NCI-H446 treated with DMSO at 0.1 percent for 48 hours (cell line): ENCODE measurements around the gene TNFRSF18.

Experiments used
- DNase-seq: peaks from one replicate; lab custom pipeline; 2025; lab: John Stamatoyannopoulos, UW

TNFRSF18 gene

DNA sequence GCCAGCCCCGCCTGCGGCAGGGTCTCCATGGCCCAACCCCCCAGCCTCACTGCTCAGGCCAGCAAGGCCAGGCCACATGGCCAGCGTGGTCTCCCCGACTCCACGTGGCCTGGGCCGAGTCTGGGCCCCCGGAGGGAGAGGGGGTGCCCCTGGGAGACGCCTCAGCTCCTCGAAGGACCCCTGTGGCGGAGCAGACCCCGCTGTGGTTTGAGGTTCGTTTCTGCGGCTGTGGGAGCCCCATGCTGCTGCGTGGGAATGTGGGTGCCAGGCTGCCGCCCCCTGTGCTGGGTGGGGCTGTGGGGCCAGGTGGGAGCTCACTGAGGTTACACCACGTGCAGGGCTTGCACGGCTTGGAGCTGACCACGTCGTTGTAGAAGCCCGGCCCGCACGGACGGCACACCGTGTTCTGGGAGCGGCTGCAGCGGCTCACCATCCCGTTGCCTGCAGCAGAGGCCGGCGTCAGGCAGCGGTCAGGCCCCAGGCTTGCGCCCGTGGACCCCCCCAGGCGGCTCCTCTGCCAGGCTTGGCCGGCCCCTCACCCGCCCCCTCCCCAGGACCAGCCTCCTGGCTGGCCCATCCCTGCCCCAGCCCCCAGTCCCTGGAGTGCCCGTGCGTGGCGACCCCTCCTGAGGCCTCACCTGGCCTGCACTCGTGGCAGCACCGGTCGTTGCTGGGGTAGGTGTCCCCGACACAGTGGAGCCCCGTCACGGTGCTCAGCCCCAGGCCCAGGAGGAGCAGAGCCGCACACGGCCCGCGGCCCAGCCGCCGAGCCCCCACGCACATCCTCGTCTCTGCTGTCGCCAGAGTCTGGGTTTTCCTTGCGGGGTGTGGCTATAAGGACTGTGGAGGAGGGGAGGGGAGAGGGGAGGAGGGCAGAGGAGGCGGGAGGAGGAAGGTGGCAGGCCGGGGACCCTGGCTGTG, 7.2 kb upstream of the TNFRSF18 start, which contains the start of gene TNFRSF4:
Gene TNFRSF4, minus strand, starts transcription at position 809 of the 921 bp plus-strand sequence. Its CDS starts 26 bp downstream, at position 783.
- no peak for DNase-seq

DNA sequence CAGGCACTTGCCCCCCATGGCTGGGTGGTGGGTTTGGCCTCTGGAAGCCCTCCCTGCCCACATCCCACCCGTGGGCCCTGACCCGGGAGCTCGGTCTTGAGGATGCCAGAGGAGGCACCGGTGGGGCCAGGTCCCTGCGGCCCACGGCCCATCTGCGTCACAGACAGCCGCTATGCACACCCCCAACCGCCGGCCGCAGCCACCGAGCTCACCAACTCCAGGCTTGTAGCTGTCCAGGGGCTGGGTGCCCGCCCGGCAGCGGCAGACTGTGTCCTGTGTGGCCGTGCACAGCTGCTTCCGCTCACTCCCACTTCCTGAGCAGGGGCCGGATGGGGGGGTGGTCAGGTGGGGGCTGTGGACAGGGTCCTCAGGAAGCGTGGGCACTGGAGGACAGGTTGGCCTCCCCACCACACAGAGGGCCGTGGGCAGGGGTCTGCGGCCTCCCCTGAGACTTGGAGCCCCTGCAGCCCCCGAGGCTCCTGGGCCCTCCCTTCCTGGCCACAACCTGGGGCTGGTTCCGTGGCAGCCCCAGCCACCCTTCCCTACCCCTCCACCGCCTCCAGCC, 6.5 kb upstream of the TNFRSF18 start:
- no peak for DNase-seq

DNA sequence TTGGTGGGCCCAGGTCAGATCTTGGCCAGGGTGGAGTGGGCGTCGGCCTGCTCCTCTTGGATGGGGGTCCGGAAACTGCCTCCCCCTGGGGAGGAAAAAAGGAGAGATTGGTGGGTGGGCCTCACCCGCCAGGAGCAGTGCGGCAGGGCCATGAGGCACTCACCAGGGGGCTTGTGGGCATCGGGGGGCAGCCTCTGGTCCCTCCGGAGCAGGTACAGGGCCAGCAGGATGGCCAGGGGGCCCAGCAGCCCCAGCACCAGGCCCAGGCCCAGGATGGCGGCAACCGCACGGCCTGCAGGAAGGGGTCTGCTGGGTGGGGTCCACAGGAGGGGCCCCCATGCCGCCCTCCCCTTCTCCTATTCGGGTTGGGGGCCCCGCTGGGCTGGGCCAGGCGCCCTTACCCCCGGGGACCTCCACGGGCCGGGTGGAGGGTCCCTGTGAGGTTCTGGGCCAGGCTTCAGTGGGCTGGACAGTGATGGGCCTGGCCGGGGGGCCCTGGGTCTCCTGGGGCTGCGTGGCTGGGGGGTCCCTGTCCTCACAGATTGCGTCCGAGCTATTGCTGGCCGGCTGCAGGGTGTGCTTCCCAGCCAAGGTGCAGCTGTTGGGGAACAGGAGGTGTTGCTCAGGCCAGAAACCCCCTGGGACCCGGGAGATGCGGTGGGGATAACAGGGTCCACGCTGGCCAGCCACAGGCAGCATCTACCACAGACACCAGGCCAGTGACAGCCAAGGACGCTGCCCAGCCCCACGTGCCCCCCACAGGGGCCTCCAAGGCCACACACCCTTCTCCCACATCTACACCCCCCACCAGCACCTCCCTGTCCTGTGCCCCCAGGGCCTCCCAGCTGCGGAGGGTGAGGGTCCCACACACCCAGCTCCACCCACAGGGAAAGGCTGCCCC, 5.4 kb upstream of the TNFRSF18 start:
- no peak for DNase-seq

DNA sequence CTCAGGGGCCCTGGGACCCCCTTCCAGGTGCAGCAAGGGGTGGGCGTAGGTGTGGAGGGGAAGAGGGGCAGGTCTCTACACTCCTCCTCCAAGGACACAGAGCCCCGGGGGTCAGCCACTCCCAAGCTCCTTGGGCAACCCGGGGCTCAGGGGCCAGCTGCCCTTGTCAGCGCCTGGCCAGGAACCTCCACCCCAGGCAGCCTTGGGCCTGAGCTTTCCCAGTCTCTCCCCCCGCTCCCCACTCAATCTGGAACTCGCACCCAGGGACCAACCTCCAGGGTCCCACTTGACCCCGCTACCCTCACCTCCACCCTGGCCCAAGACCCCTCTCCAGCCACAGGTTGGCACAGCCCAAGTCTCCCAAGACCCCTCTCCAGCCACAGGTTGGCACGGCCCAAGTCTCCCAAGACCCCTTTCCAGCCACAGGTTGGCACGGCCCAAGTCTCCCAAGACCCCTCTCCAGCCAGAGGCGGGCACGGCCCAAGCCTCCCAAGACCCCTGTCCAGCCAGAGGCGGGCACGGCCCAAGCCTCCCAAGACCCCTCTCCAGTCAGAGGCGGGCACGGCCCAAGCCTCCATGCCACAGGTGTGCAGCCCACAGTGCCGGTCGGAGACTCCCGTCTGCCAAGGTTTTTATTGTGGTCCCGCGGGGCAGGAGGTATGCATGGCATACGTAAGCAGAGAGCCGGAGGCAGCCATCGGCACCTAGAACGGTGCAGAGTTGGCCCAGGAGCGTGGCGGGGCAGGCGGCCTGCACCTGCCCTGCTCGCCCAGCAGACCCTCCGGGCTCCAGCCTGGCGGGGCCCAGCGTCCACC, 4.5 kb upstream of the TNFRSF18 start:
- no peak for DNase-seq

DNA sequence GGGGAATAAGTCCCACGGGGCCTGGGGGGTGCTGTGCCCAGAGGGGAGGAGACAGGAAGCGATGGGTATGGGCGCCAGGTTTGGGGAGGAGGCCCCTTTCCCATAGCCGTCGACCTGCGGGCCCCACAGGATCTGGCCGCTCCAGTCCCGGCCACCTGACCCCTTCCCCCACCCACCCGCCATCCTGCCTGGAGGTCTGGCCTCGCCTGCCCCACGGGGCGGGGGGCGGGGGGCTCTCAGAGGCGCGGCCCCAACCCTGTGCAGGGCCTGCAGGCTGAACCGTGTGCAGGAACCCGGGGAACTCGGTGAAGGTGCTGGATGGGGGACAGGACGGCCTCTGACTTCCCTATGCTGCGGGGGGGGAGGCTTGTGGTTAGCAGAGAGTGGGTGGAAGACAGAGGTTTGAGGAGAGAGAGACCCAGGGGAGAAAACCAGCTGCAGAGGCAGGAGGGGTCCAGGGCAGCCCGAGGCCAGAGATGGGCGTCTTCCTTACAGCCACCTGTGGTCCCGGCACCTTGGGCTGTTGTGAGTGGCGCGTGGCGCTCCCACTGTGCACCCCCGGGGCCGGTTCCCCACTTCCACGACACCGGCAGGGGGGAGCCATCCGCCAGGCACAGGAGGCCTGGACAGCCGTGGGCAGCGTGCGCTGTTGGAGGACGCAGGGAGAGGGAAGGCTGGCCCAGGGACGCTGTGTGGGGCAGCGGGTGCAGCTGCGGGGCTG, 2.5 kb upstream of the TNFRSF18 start:
- no peak for DNase-seq

DNA sequence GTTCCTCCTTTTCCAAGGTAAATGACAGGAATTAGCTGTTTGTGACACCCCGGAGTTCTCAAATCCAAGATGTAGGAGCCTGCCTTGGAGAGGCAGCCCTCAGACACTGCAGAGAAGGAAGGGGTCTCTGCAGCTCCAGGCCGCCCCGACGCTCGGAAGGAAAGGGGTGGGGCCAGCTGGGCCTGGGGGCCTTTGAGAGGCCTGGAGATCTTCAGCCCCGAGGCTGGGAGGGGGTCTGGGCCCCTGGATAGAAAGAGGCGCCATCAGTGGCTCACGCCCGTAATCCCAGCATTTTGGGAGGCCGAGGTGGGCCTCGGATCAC, 1.1 kb upstream of the TNFRSF18 start:
- no peak for DNase-seq

DNA sequence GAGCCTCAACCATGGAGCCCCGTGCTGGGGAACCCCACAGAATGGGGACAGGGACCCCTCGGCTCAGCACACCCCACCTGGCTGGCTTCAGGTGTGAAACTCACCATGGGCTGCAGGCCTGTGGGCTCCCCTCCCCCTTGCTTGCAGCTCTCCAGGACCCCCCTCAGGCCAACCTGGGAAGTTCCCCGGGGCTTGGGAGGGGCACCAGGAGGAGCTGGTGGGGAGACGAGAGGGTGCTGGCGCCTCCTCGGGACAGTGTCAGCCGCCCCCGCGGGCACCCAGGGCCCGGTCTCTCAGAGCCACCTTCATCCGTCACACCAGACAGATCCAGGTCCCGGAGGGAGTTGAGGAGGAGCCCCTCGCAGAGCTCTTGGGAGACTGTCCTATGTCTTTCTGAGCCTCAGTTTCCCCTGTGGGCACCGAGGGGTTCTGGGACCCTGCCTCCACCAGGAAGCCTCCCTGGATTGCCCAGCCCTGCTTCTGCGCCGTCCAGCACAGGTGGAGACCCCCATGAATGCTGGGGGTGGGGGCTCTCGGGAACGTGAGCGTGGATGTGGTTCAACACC, 657 bp upstream of the TNFRSF18 start:
- DNase-seq: no peak

DNA sequence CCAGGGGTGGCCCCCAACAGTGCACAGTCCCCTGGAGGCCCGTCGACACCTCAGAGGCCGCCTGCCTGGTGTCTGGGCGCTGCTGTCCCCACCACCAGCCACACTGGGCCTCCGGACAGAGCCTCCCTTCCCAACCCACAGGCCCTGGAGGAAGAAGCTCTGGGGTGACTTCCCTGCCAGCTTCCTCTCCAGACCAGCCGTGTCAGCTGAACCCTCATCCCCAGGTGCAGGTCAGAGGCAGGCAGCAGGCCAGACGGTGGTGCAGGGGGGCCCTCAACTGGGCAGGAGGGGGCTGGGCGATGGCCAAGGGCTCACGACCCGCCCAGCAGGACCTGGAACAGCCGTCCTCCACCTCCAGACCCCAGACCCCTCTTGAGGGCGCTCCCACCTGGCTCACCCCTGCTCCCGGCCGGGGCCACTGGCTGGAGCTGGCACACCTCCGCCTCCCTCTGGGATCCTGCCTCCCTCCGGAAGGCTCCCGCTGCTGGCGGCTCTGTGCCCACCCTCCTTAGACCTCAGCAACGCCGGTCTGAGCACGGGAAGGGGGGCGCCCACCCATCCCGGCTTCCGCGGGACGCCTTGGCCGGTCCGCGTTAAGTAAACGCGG, 520 bp downstream of the TNFRSF18 start:
- DNase-seq: no peak

DNA sequence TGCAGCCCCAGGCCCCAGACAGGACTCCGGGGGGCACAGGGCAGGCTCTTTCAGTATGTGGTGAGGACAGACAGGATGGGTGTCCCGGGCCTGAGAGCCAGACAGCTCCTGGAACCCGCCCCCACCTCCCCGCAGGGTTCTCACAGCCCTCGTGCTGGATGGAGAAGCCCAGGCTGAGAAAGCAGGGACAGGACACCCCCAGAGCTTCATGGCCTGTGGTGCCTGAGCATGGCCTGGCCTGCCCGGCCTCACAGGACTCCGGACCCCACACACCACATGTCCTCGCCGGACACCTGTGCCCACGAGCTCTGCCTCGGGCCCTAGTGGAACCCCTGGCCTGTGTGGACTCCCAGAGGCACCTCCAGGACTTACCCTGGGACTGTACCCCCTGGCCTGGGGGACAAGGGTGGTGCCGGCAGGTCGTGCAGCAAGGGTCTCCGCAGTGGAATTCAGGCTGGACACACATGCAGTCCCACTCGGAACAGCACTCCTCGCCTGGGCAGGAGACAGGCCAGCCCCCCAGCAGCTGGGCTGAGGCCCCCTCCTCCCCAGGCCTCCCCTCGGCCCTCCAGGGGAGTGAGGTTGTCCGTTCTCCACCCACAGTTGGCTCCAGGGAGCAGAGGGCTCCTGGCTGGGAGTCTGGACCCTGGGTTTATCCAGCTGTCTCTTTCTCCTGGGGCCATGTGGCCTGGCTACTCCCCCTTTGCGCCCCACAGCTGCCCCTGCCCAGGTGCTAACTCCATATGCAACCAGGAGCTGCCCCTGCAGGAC, 1.2 kb downstream of the TNFRSF18 start:
- DNase-seq: no peak

DNA sequence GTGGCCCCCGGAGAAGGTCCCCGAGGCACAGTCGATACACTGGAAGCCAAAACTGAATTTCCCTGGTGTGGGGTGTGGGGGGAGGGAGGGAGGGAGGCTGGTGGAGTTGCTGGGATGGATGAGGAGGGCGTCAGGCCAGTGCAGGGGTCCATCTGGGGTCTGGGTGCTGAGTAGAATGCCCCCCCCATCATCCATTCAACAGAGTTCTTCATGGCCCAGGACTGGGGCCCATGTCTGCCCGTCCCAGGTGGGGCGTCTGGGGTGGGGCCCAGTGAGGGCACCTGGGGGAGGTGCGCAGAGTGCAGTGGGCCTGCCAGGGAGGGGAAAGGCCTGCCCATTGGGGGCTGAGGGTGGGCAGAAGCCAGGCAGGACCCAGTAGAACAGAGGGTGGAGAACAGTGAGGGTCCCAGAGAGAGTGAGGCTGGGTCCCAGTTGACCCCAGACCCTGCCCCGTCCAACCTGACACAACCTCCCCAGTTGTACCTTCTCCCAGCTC, 1.9 kb downstream of the TNFRSF18 start:
- DNase-seq: no peak

DNA sequence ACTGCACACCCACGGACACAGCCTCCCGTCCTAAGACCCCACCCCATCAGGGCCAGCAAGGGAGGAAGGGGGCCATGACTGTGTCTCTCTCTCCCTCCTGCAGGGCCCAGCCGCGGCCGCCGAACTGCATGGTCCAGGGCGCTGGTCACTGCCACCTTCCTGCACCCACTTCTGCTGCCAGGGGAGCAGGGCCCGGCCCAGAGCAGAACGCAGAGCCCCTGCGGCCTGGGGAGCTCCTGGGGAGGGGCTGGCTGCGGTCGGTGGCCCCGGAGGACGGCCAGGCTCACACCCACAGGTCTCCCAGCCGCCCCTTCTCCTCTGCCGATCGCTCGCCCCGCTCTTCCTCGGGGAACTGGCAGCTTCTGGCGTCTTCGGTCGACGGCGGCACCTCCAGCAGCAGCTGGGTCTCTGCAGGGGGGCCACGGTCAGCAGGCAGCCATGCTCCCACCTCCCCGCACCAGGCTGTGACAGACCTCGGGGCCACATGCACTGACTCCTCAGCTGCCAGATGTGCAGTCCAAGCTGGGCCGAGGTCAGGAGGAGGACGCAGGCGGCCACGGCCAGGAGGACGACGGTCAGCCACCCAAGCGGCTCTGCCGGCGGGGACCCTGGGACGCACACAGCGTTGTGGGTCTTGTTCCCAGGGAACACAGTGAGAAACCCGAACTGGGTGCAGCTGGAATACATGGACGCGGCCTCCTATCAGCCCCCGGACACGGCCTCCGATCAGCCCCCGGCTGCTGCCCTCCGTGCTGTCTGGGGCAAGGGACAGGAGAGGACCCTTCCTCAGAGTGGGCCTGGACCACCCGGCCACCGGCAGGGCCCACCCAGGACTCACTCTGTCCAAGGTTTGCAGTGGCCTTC, 2.6 kb downstream of the TNFRSF18 start:
- DNase-seq: no peak

DNA sequence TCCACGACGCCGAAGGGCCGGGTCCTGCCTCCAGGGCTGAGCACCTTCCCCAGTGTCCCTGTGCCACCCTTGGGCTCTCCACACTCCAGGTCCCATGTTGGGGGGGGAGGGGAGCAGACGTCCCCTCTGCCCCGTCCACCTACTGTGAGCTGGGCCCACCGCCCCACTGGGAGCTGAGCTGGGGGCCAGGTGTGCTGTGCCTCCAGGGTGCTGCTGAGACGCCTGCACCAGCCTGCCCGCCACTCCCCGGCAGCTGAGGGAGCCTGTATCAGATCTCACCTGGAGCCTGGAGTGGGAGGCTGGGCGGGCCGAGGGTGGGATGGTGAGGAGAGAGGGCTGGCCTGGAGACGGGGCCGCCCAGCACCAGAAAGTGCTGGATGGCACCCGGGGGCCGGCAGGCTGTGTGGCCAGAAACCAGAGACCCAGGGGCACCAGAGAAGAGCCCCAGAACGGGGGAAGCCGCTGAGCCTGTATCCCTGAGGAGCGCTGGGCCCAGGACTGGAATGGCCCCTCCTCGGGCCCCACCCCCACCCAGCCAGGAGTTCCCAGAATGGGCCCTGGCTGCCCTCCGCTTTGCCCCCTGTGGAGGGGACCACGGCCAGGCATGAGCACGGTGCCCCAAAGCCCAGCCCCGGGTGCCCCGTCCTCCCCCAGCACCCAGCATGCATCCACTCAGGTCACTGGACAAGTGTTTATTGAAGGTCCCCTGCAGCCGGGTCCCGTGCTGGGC, 3.4 kb downstream of the TNFRSF18 start:
- no peak for DNase-seq

DNA sequence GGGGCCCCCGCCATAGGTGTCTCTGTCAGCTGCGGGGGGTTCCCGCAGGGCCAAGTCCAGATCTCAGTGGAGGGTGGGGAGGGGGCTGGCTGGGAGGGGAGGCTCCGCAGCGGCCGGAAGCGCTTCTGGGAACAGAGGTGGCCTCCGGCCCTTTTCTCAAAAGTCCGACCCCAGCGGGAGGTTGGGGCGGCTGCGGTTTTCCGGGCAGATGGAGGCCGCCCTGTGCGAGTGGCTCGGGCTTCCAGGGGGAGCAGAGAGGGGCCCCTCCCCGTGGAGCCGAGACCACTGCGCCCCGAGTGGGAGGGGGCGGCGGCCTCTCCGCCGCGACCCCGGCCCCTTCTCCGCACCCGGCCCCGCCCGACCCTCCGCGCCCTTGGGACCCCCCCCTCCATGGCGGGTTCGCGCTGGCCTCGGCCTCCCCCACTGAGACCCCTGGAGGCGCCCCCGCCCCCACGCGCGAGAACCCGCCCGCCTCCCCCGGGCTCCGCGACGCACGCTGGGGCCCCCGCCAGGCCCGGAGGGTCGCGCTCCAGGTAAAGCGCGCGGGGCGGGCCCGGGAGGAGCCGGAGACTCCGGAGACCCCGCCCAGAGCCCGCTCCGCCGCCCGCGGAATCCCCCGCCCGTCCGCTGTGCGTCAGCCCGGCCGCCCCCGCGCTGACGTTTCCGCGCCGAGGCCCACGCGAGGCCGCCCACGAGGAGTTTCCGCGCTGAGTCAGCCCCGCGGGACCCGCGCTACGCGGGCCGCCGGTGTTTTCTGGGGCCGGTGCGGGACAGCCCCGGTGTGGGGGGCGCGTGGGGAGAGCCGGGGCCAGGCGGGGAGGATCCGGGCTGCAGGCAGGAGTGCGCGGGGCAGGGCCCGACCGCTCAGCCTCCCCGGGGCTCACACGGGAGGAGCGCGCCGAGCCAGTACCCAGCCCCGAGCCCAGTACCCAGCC, 5.2 kb downstream of the TNFRSF18 start:
- DNase-seq: no peak

DNA sequence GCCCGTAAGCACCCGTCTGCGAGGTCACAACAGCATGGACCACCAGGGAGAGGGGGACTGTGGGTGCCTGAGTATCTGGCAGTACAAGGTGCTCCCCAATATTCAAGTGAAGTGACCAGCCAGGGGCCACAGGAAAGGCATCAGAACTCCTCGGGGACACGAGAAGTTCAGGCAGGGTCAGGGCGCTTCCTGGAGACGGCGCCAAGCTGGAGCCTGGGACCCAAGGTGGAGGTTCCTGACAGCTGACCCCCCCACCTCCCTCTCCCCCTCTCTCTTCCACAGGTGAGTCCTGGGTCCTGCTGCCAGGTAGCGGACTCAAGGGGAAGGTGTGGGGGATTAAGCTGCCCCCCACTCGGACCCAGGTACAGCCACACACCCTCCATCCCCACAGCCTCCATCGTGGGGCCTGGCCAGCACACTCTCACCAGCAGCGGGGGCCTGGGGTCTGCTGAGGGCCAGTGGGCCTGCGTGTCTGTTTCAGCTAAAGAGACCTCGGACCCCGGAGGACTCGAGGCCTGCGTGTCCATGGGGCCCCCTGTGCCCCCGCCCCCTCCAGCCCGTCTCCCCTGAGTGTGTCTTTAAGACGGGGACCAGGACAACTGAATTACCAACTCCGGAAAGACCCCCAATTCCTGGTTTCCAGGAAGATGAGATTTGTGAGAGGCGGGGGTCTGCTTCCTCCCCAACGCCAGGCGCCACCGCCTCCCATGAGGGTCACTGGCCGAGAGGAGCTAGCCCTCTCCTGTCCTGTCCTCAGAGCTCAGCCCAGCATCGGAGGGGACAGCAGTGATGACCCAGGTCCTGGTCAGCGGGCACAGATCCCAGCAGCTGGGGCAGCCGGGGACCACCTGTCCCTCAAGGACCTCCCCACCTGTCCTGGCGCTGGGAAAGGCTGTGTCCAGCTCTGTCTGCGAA, 6.2 kb downstream of the TNFRSF18 start:
- DNase-seq: no peak
